ENCODE measurements around the gene TREML4. TPM values are rescaled to one million over a fixed set of nuclear protein-coding genes. Genes with fewer than 3 reads are reported as not detected.

Gene TREML4
- total RNA-seq, 1 donor: not detected

- Histone ChIP-seq H3K27ac (ENCODE audit: low read depth, low read length) (no peak overlapping the region), H3K36me3 (ENCODE audit: insufficient read depth, low read length) (no peaks in the 10 kb centered on the region), H3K9me3 (ENCODE audit: low read depth, low read length) (no peaks in the 10 kb centered on the region)
Measured at GRCh38 chr6:41255638-41256246, 27.6 kb downstream of the TREML4 start.

GRCh38 chr6:41256383-41256782 is 28.2 kb downstream of the TREML4 start:
- no peak overlapping the region for H3K4me2 ChIP-seq (ENCODE audit: insufficient read depth, low read length)

More at GRCh38 chr6:41255638-41256246, 27.6 kb downstream of the TREML4 start:
- H3K4me1 ChIP-seq (ENCODE audit: insufficient read depth, low read length): no peaks in the 10 kb centered on the region
- H4K20me1 ChIP-seq (ENCODE audit: insufficient read depth, low read length): no peaks in the 10 kb centered on the region
- no peak for TF ChIP-seq CTCF (IDR thresholded peaks at IDR 0.05; ENCODE audit: extremely low read depth, low read depth, low read length)
- H3K4me3 ChIP-seq (ENCODE audit: insufficient read depth, low read length): no peak overlapping the region
- no peak overlapping the region for H3K4me2 ChIP-seq (ENCODE audit: insufficient read depth, low read length)
- H2AFZ ChIP-seq (ENCODE audit: low read length): no peak overlapping the region
- no peaks in the 10 kb centered on the region for H3K27me3 ChIP-seq (ENCODE audit: insufficient read depth, low read length)
- no peak for DNase-seq (ENCODE audit: insufficient read length, low spot score, missing footprints)
- no peaks in the 10 kb centered on the region for H3K79me2 ChIP-seq (ENCODE audit: insufficient read depth, low read length)

GRCh38 chr6:41257369-41258195 is 29.4 kb downstream of the TREML4 start:
- DNase-seq (ENCODE audit: insufficient read length, low spot score, missing footprints): no peak
- Histone ChIP-seq H2AFZ (ENCODE audit: low read length) (no peak overlapping the region), H3K27ac (ENCODE audit: low read depth, low read length) (no peak overlapping the region), H3K36me3 (ENCODE audit: insufficient read depth, low read length) (no peaks in the 10 kb centered on the region), H3K27me3 (ENCODE audit: insufficient read depth, low read length) (no peaks in the 10 kb centered on the region), H4K20me1 (ENCODE audit: insufficient read depth, low read length) (no peaks in the 10 kb centered on the region), H3K4me3 (ENCODE audit: insufficient read depth, low read length) (no peak overlapping the region), H3K4me1 (ENCODE audit: insufficient read depth, low read length) (no peaks in the 10 kb centered on the region), H3K4me2 (ENCODE audit: insufficient read depth, low read length) (no peak overlapping the region), H3K79me2 (ENCODE audit: insufficient read depth, low read length) (no peaks in the 10 kb centered on the region), H3K9me3 (ENCODE audit: low read depth, low read length) (no peaks in the 10 kb centered on the region)
- no peak for TF ChIP-seq CTCF (IDR thresholded peaks at IDR 0.05; ENCODE audit: extremely low read depth, low read depth, low read length)

More at GRCh38 chr6:41256383-41256782, 28.2 kb downstream of the TREML4 start:
- H3K27me3 ChIP-seq (ENCODE audit: insufficient read depth, low read length): no peaks in the 10 kb centered on the region
- H3K79me2 ChIP-seq (ENCODE audit: insufficient read depth, low read length): no peaks in the 10 kb centered on the region
- no peaks in the 10 kb centered on the region for H3K4me1 ChIP-seq (ENCODE audit: insufficient read depth, low read length)
- H3K27ac ChIP-seq (ENCODE audit: low read depth, low read length): no peak overlapping the region
- H3K36me3 ChIP-seq (ENCODE audit: insufficient read depth, low read length): no peaks in the 10 kb centered on the region
- H4K20me1 ChIP-seq (ENCODE audit: insufficient read depth, low read length): no peaks in the 10 kb centered on the region
- no peak for DNase-seq (ENCODE audit: insufficient read length, low spot score, missing footprints)
- H2AFZ ChIP-seq (ENCODE audit: low read length): no peak overlapping the region
- no peaks in the 10 kb centered on the region for H3K9me3 ChIP-seq (ENCODE audit: low read depth, low read length)
- no peak for TF ChIP-seq CTCF (IDR thresholded peaks at IDR 0.05; ENCODE audit: extremely low read depth, low read depth, low read length)
- no peak overlapping the region for H3K4me3 ChIP-seq (ENCODE audit: insufficient read depth, low read length)

DNA sequence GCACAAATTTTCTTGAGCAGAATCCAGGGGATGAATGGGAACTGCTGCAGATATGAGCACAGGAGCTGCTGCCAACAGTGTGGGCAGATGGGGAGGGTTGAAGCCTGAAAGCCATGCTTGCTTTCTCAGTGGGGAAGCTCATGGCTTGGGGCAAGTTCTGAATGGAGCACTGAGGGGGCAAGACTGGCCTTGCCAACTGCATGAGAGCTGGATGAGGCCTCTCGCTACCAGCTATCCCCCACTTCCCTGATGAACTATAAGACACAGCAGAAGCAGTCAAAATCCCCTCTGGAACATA is 30.0 kb downstream of the TREML4 start:
- Histone ChIP-seq H3K27me3 (ENCODE audit: insufficient read depth, low read length) (no peaks in the 10 kb centered on the region), H4K20me1 (ENCODE audit: insufficient read depth, low read length) (no peaks in the 10 kb centered on the region), H3K4me2 (ENCODE audit: insufficient read depth, low read length) (no peak overlapping the region), H3K36me3 (ENCODE audit: insufficient read depth, low read length) (no peaks in the 10 kb centered on the region), H3K4me1 (ENCODE audit: insufficient read depth, low read length) (no peaks in the 10 kb centered on the region), H3K4me3 (ENCODE audit: insufficient read depth, low read length) (no peak overlapping the region), H2AFZ (ENCODE audit: low read length) (no peak overlapping the region), H3K9me3 (ENCODE audit: low read depth, low read length) (no peaks in the 10 kb centered on the region), H3K27ac (ENCODE audit: low read depth, low read length) (no peak overlapping the region), H3K79me2 (ENCODE audit: insufficient read depth, low read length) (no peaks in the 10 kb centered on the region)
- no peak for TF ChIP-seq CTCF (IDR thresholded peaks at IDR 0.05; ENCODE audit: extremely low read depth, low read depth, low read length)
- DNase-seq (ENCODE audit: insufficient read length, low spot score, missing footprints): no peak
